ENCODE data around the gene TAAR2.

DNA sequence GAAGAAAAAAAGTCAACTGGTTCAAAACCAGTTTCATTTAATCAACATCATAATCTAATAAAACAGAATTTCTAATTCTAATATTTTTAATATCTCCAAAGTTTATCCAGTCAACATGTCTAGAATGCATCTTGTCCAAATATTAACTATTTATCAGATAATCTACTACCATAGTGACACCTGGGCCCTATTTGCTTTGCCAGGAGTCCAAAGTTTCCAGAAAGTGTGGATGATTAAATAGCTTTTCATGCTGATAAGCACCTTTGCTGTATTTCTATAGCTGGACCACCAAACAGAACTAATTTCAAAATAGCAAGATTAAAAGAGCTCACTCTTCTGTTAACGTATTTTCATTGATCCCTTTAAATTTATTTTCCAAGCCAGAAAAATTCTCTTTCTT, 47.2 kb upstream of the TAAR2 start:
- TF ChIP-seq CTCF (IDR thresholded peaks at IDR 0.05; ENCODE audit: borderline replicate concordance, extremely low read depth, low read length, poor library complexity, severe bottlenecking): no peak
- no peak for TF ChIP-seq EZH2 (IDR thresholded peaks at IDR 0.05; ENCODE audit: borderline replicate concordance, low read depth, low read length, severe bottlenecking)
